ENCODE data around the gene ATP6V0A4. TPM values are rescaled to one million over a fixed set of nuclear protein-coding genes. Genes with fewer than 3 reads are reported as not detected.
"Not testable (repeated sequence)": the region's sequence is repeated elsewhere in the genome, so short reads cannot be mapped to it uniquely, and the experiment has no call there.

The ATP6V0A4 gene
- total RNA-seq, 1 experiment from 2014 or later: not detected

- no peak for DNase-seq (ENCODE audit: low spot score)
- H3K4me3 ChIP-seq (ENCODE audit: low read depth, low read length, poor library complexity, severe bottlenecking): no peak overlapping the region
- intact Hi-C loops (cut with micrococcal nuclease; ENCODE audit: unreplicated experiment): no loop called here
- no peaks in the 10 kb centered on the region for H3K36me3 ChIP-seq (ENCODE audit: insufficient read depth, low read length, poor library complexity, severe bottlenecking)
- ChIA-PET POLR2A (ENCODE audit: low non-redundant PET) (no interaction called here), CTCF (no interaction called here)
- no TSS peak for BruUV-seq (replicated peaks)
- peaks cover 50% of the 10 kb centered on the region for H3K27me3 ChIP-seq (replicated peaks; ENCODE audit: insufficient read depth, low read depth, low read length, poor library complexity)
- H3K27ac ChIP-seq (ENCODE audit: low read depth, low read length, poor library complexity, severe bottlenecking): no peak overlapping the region
- TF ChIP-seq CTCF (conservative IDR thresholded peaks at IDR 0.05; ENCODE audit: low read depth, low read length): no peak
- no peak for TF ChIP-seq EZH2 (IDR thresholded peaks at IDR 0.05; ENCODE audit: borderline replicate concordance, low read depth, low read length, poor library complexity, severe bottlenecking)
- H3K9me3 ChIP-seq (ENCODE audit: low read depth, low read length, poor library complexity, severe bottlenecking): no peaks in the 10 kb centered on the region
- no peaks in the 10 kb centered on the region for H3K4me1 ChIP-seq (ENCODE audit: insufficient read depth, low read length, poor library complexity, severe bottlenecking)
Measured at GRCh38 chr7:138798836-138799235, 840 bp upstream of the ATP6V0A4 start.

- POLR2A ChIA-PET (ENCODE audit: low non-redundant PET): not testable (repeated sequence)
Measured at GRCh38 chr7:138797046-138797445, 950 bp downstream of the ATP6V0A4 start.

GRCh38 chr7:138796038-138796615, 1.9 kb downstream of the ATP6V0A4 start:
- no peaks in the 10 kb centered on the region for H3K9me3 ChIP-seq (ENCODE audit: low read depth, low read length, poor library complexity, severe bottlenecking)
- H3K4me1 ChIP-seq (ENCODE audit: insufficient read depth, low read length, poor library complexity, severe bottlenecking): no peaks in the 10 kb centered on the region
- TF ChIP-seq EZH2 (IDR thresholded peaks at IDR 0.05; ENCODE audit: borderline replicate concordance, low read depth, low read length, poor library complexity, severe bottlenecking) (no peak), CTCF (conservative IDR thresholded peaks at IDR 0.05; ENCODE audit: low read depth, low read length) (no peak)
- POLR2A ChIA-PET (ENCODE audit: low non-redundant PET): no interaction called here
- no peaks in the 10 kb centered on the region for H3K36me3 ChIP-seq (ENCODE audit: insufficient read depth, low read length, poor library complexity, severe bottlenecking)
- intact Hi-C loops (cut with micrococcal nuclease; ENCODE audit: unreplicated experiment): no loop called here
- H3K27me3 ChIP-seq (replicated peaks; ENCODE audit: insufficient read depth, low read depth, low read length, poor library complexity): peaks cover 68% of the 10 kb centered on the region
- no TSS peak for BruUV-seq (replicated peaks)
- H3K27ac ChIP-seq (ENCODE audit: low read depth, low read length, poor library complexity, severe bottlenecking): no peak overlapping the region
- no peak for DNase-seq (ENCODE audit: low spot score)
- H3K4me3 ChIP-seq (ENCODE audit: low read depth, low read length, poor library complexity, severe bottlenecking): no peak overlapping the region
- CTCF ChIA-PET: no interaction called here

More at GRCh38 chr7:138797046-138797445, 950 bp downstream of the ATP6V0A4 start:
- H3K4me1 ChIP-seq (ENCODE audit: insufficient read depth, low read length, poor library complexity, severe bottlenecking); CTCF ChIA-PET; H3K4me3 ChIP-seq (ENCODE audit: low read depth, low read length, poor library complexity, severe bottlenecking); H3K27ac ChIP-seq (ENCODE audit: low read depth, low read length, poor library complexity, severe bottlenecking); DNase-seq (ENCODE audit: low spot score); intact Hi-C loops (cut with micrococcal nuclease; ENCODE audit: unreplicated experiment); H3K36me3 ChIP-seq (ENCODE audit: insufficient read depth, low read length, poor library complexity, severe bottlenecking); H3K9me3 ChIP-seq (ENCODE audit: low read depth, low read length, poor library complexity, severe bottlenecking); BruUV-seq (replicated peaks): not testable (repeated sequence)
- peaks cover 62% of the 10 kb centered on the region for H3K27me3 ChIP-seq (replicated peaks; ENCODE audit: insufficient read depth, low read depth, low read length, poor library complexity)

Data from A673 (cell line).